Activated CD8-positive, alpha-beta T cell treated with anti-CD3 and anti-CD28 coated beads for 36 hours (primary cell): ENCODE measurements around the gene PRKCE. TPM values are rescaled to one million over a fixed set of nuclear protein-coding genes. Genes with fewer than 3 reads are reported as not detected.
"Not testable (repeated sequence)": the region's sequence is repeated elsewhere in the genome, so short reads cannot be mapped to it uniquely, and the experiment has no call there.

ENCODE experiments used
- ATAC-seq: fragments of 200-7000 bp; cut with Tn5 transposase; one replicate; pipeline ENCODE4 v1.10.0; 2021; ENCODE audit warnings: mild to moderate bottlenecking, moderate library complexity
- CTCF ChIA-PET: fragments of 350-600 bp; sonication (Branson Sonifier 250); formaldehyde crosslinking; loops from one replicate; lab custom pipeline; 2021; ENCODE audit warnings: antibody characterized with exemption; lab: Charles Lee
- POLR2A ChIA-PET: fragments of 350-600 bp; sonication (Branson Sonifier 250); formaldehyde crosslinking; loops from one replicate; lab custom pipeline; 2021; ENCODE audit warnings: antibody characterized with exemption; lab: Charles Lee
- DNase-seq: peaks from one replicate; pipeline ENCODE4 v3.0.0-alpha.2; 2020
- H3K27ac Mint-ChIP-seq: one replicate; pipeline ENCODE4 v1.8.0; 2021; ENCODE audit warnings: mild to moderate bottlenecking, mixed read lengths
- H3K27me3 Mint-ChIP-seq: one replicate; pipeline ENCODE4 v1.8.0; 2021; ENCODE audit warnings: mixed read lengths
- H3K36me3 Mint-ChIP-seq: one replicate; pipeline ENCODE4 v1.8.0; 2021; ENCODE audit warnings: low read depth, mixed read lengths
- H3K4me1 Mint-ChIP-seq: one replicate; pipeline ENCODE4 v1.8.0; 2021; ENCODE audit warnings: low read depth, mixed read lengths
- H3K4me3 Mint-ChIP-seq: one replicate; pipeline ENCODE4 v1.8.0; 2021; ENCODE audit warnings: mild to moderate bottlenecking, moderate library complexity, mixed read lengths
- H3K9me3 Mint-ChIP-seq: one replicate; pipeline ENCODE4 v1.8.0; 2021; ENCODE audit warnings: mixed read lengths
- CTCF ChIP-seq: fragments of 200-600 bp; IDR thresholded peaks from one replicate; pipeline ENCODE4 v1.8.0; 2022; ENCODE audit warnings: antibody characterized with exemption, mild to moderate bottlenecking
- intact Hi-C: fragments of 100-400 bp; cut with micrococcal nuclease; formaldehyde crosslinking; loops from one replicate; pipeline ENCODE4 v1.10.0; 2022
- total RNA-seq, 2 experiments: library from RNA; stranded (reverse); gene quantifications; one replicate each; pipeline ENCODE4 v1.2.3, GENCODE V29; 2021

Gene PRKCE
- total RNA-seq, 2 experiments from 2014 or later: 11.5 to 11.9 TPM

GRCh38 chr2:45915523-45915922 is 264.0 kb downstream of the PRKCE start:
- Mint-ChIP-seq H3K4me1 (peaks cover 3% of the 10 kb centered on the region), H3K36me3 (no peaks in the 10 kb centered on the region), H3K9me3 (no peaks in the 10 kb centered on the region), H3K27me3 (no peaks in the 10 kb centered on the region), H3K4me3 (no peak overlapping the region), H3K27ac (no peak overlapping the region)
- no peak for TF ChIP-seq CTCF
- no peak for DNase-seq
- ATAC-seq: no peak
- ChIA-PET CTCF (no interaction called here), POLR2A (no interaction called here)
- intact Hi-C loops: no loop called here

GRCh38 chr2:45917561-45918176 is 266.2 kb downstream of the PRKCE start:
- POLR2A ChIA-PET, ATAC-seq, H3K4me1 Mint-ChIP-seq, H3K4me3 Mint-ChIP-seq, H3K9me3 Mint-ChIP-seq, H3K27me3 Mint-ChIP-seq, H3K36me3 Mint-ChIP-seq, DNase-seq, H3K27ac Mint-ChIP-seq, intact Hi-C loops: not testable (repeated sequence)
- CTCF ChIA-PET: interaction anchor here (1.2 to 1.5 kb wide), 2 partner anchors 18 to 137 kb away, joined by 3 to 4 read pairs; no protein-coding TSS in a partner anchor

- CTCF ChIA-PET: interaction anchor here (1.2 to 1.5 kb wide), 2 partner anchors 17 to 138 kb away, joined by 3 to 4 read pairs; no protein-coding TSS in a partner anchor
- H3K4me3 Mint-ChIP-seq: no peak overlapping the region
- no peaks in the 10 kb centered on the region for H3K9me3 Mint-ChIP-seq
- H3K27me3 Mint-ChIP-seq: no peaks in the 10 kb centered on the region
- POLR2A ChIA-PET: no interaction called here
- H3K27ac Mint-ChIP-seq: no peak overlapping the region
- peaks cover 3% of the 10 kb centered on the region for H3K4me1 Mint-ChIP-seq
- no peak for ATAC-seq
- no peak for DNase-seq
- TF ChIP-seq CTCF: no peak
- H3K36me3 Mint-ChIP-seq: no peaks in the 10 kb centered on the region
- intact Hi-C loops: no loop called here
Observed at GRCh38 chr2:45918463-45919159, 267.1 kb downstream of the PRKCE start.

GRCh38 chr2:45919160-45919650 is 267.7 kb downstream of the PRKCE start:
- H3K27ac Mint-ChIP-seq: no peak overlapping the region
- ATAC-seq: no peak
- intact Hi-C loops: no loop called here
- H3K9me3 Mint-ChIP-seq: no peaks in the 10 kb centered on the region
- no peaks in the 10 kb centered on the region for H3K27me3 Mint-ChIP-seq
- H3K36me3 Mint-ChIP-seq: no peaks in the 10 kb centered on the region
- ChIA-PET CTCF (interaction anchor here (1.5 kb wide), 1 partner anchor 17 kb away, joined by 4 read pairs; no protein-coding TSS in a partner anchor), POLR2A (no interaction called here)
- no peak for DNase-seq
- H3K4me3 Mint-ChIP-seq: no peak overlapping the region
- TF ChIP-seq CTCF: no peak
- peaks cover 3% of the 10 kb centered on the region for H3K4me1 Mint-ChIP-seq

- Mint-ChIP-seq H3K27ac (no peak overlapping the region), H3K36me3 (no peaks in the 10 kb centered on the region), H3K9me3 (no peaks in the 10 kb centered on the region), H3K27me3 (no peaks in the 10 kb centered on the region), H3K4me1 (peaks cover 3% of the 10 kb centered on the region), H3K4me3 (no peak overlapping the region)
- no peak for ATAC-seq
- POLR2A ChIA-PET: no interaction called here
- intact Hi-C loops: no loop called here
- DNase-seq: no peak
- CTCF ChIA-PET: no interaction called here
- no peak for TF ChIP-seq CTCF
Observed at GRCh38 chr2:45919711-45920111, 268.2 kb downstream of the PRKCE start.
